Central memory CD8-positive, alpha-beta T cell (primary cell): ENCODE results near the gene EXT2.

ENCODE experiments used
- ATAC-seq: fragments of 150-1000 bp; cut with Tn5 transposase; replicated peaks from 2 replicates; pipeline ENCODE4 v1.10.0; 2022; ENCODE audit warnings: mild to moderate bottlenecking, moderate FRiP score, moderate number of reproducible peaks; ENCODE audit not compliant: poor library complexity, severe bottlenecking; ENCODE audit errors: extremely low read depth
- DNase-seq, 2 donors: peaks; one replicate each; pipeline ENCODE4 v3.0.0; 2021; ENCODE audit warnings: low spot score in 2 of 2
- H3K27ac Mint-ChIP-seq: one replicate; pipeline ENCODE4 v1.8.0; 2022; ENCODE audit warnings: low read depth, mild to moderate bottlenecking, moderate library complexity, mixed read lengths
- H3K27me3 Mint-ChIP-seq: one replicate; pipeline ENCODE4 v1.8.0; 2022; ENCODE audit warnings: mixed read lengths
- H3K36me3 Mint-ChIP-seq: one replicate; pipeline ENCODE4 v1.8.0; 2022; ENCODE audit warnings: mild to moderate bottlenecking, moderate library complexity, mixed read lengths; ENCODE audit not compliant: insufficient read depth
- H3K4me1 Mint-ChIP-seq: one replicate; pipeline ENCODE4 v1.8.0; 2022; ENCODE audit warnings: mixed read lengths
- H3K4me3 Mint-ChIP-seq: one replicate; pipeline ENCODE4 v1.8.0; 2022; ENCODE audit warnings: mild to moderate bottlenecking, moderate library complexity, mixed read lengths
- H3K9me3 Mint-ChIP-seq: one replicate; pipeline ENCODE4 v1.8.0; 2022; ENCODE audit warnings: mixed read lengths

EXT2 gene

GRCh38 chr11:44207292-44207691 lies 111.8 kb downstream of the EXT2 start:
- Mint-ChIP-seq H3K4me1 (no peaks in the 10 kb centered on the region), H3K27me3 (no peaks in the 10 kb centered on the region), H3K27ac (no peak overlapping the region), H3K36me3 (peaks cover 11% of the 10 kb centered on the region), H3K4me3 (no peak overlapping the region), H3K9me3 (peaks cover 6% of the 10 kb centered on the region)
- DNase-seq (no peak), ATAC-seq (no peak)

GRCh38 chr11:44208976-44209603 lies 113.6 kb downstream of the EXT2 start:
- no peak overlapping the region for H3K27ac Mint-ChIP-seq
- H3K36me3 Mint-ChIP-seq = peaks cover 9% of the 10 kb centered on the region
- no peaks in the 10 kb centered on the region for H3K27me3 Mint-ChIP-seq
- ATAC-seq = no peak
- no peaks in the 10 kb centered on the region for H3K4me1 Mint-ChIP-seq
- no peak overlapping the region for H3K4me3 Mint-ChIP-seq
- DNase-seq = no peak
- peaks cover 6% of the 10 kb centered on the region for H3K9me3 Mint-ChIP-seq

GRCh38 chr11:44212128-44212527 lies 116.7 kb downstream of the EXT2 start:
- no peak for ATAC-seq
- no peak for DNase-seq
- H3K36me3 Mint-ChIP-seq = peaks cover 11% of the 10 kb centered on the region
- H3K4me3 Mint-ChIP-seq = no peak overlapping the region
- no peaks in the 10 kb centered on the region for H3K4me1 Mint-ChIP-seq
- H3K27me3 Mint-ChIP-seq = no peaks in the 10 kb centered on the region
- no peak overlapping the region for H3K27ac Mint-ChIP-seq
- H3K9me3 Mint-ChIP-seq = peaks cover 6% of the 10 kb centered on the region

- no peaks in the 10 kb centered on the region for H3K27me3 Mint-ChIP-seq
- H3K4me1 Mint-ChIP-seq = no peaks in the 10 kb centered on the region
- no peak overlapping the region for H3K4me3 Mint-ChIP-seq
- H3K9me3 Mint-ChIP-seq = peaks cover 6% of the 10 kb centered on the region
- ATAC-seq (no peak), DNase-seq (no peak)
- H3K36me3 Mint-ChIP-seq = peaks cover 9% of the 10 kb centered on the region
- no peak overlapping the region for H3K27ac Mint-ChIP-seq
Observed at GRCh38 chr11:44213148-44213547, 117.7 kb downstream of the EXT2 start.

GRCh38 chr11:44217432-44217831 lies 122.0 kb downstream of the EXT2 start:
- Mint-ChIP-seq H3K27ac (no peak overlapping the region), H3K36me3 (peaks cover 9% of the 10 kb centered on the region)

GRCh38 chr11:44219830-44220796 lies 124.6 kb downstream of the EXT2 start:
- Mint-ChIP-seq H3K9me3 (no peaks in the 10 kb centered on the region), H3K36me3 (peaks cover 7% of the 10 kb centered on the region), H3K4me1 (peaks cover 5% of the 10 kb centered on the region), H3K27me3 (no peaks in the 10 kb centered on the region), H3K27ac (no peak overlapping the region), H3K4me3 (no peak overlapping the region)
- ATAC-seq (no peak), DNase-seq (no peak)

More at GRCh38 chr11:44217432-44217831, 122.0 kb downstream of the EXT2 start:
- ATAC-seq (no peak), DNase-seq (no peak)
- Mint-ChIP-seq H3K4me3 (no peak overlapping the region), H3K9me3 (no peaks in the 10 kb centered on the region), H3K4me1 (no peaks in the 10 kb centered on the region), H3K27me3 (no peaks in the 10 kb centered on the region)

- Mint-ChIP-seq H3K27ac (no peak overlapping the region), H3K27me3 (no peaks in the 10 kb centered on the region), H3K4me1 (peaks cover 7% of the 10 kb centered on the region), H3K36me3 (peaks cover 2% of the 10 kb centered on the region), H3K4me3 (no peak overlapping the region), H3K9me3 (no peaks in the 10 kb centered on the region)
- ATAC-seq = no peak
- no peak for DNase-seq
Observed at GRCh38 chr11:44221456-44221855, 126.0 kb downstream of the EXT2 start.

GRCh38 chr11:44221992-44222391 lies 126.5 kb downstream of the EXT2 start:
- H3K4me3 Mint-ChIP-seq = no peak overlapping the region
- no peak overlapping the region for H3K27ac Mint-ChIP-seq
- no peaks in the 10 kb centered on the region for H3K9me3 Mint-ChIP-seq
- no peak for ATAC-seq
- H3K4me1 Mint-ChIP-seq = peaks cover 11% of the 10 kb centered on the region
- no peaks in the 10 kb centered on the region for H3K27me3 Mint-ChIP-seq
- DNase-seq = no peak
- H3K36me3 Mint-ChIP-seq = no peaks in the 10 kb centered on the region

GRCh38 chr11:44223238-44223637 lies 127.8 kb downstream of the EXT2 start:
- no peaks in the 10 kb centered on the region for H3K36me3 Mint-ChIP-seq
- no peaks in the 10 kb centered on the region for H3K9me3 Mint-ChIP-seq
- no peak for DNase-seq
- ATAC-seq = no peak
- H3K27ac Mint-ChIP-seq = no peak overlapping the region
- H3K4me3 Mint-ChIP-seq = no peak overlapping the region
- peaks cover 17% of the 10 kb centered on the region for H3K4me1 Mint-ChIP-seq
- H3K27me3 Mint-ChIP-seq = no peaks in the 10 kb centered on the region

GRCh38 chr11:44224867-44225501 lies 129.5 kb downstream of the EXT2 start:
- ATAC-seq (no peak), DNase-seq (no peak)
- Mint-ChIP-seq H3K4me1 (peaks cover 17% of the 10 kb centered on the region), H3K4me3 (no peak overlapping the region), H3K36me3 (no peaks in the 10 kb centered on the region), H3K9me3 (no peaks in the 10 kb centered on the region), H3K27me3 (no peaks in the 10 kb centered on the region), H3K27ac (no peak overlapping the region)

- no peaks in the 10 kb centered on the region for H3K27me3 Mint-ChIP-seq
- H3K4me3 Mint-ChIP-seq = no peak overlapping the region
- no peak for ATAC-seq
- H3K27ac Mint-ChIP-seq = no peak overlapping the region
- H3K9me3 Mint-ChIP-seq = no peaks in the 10 kb centered on the region
- DNase-seq = no peak
- H3K4me1 Mint-ChIP-seq = peaks cover 17% of the 10 kb centered on the region
- H3K36me3 Mint-ChIP-seq = peaks cover 1% of the 10 kb centered on the region
Observed at GRCh38 chr11:44226490-44226889, 131.0 kb downstream of the EXT2 start.

- Mint-ChIP-seq H3K36me3 (peaks cover 1% of the 10 kb centered on the region), H3K9me3 (no peaks in the 10 kb centered on the region), H3K27ac (no peak overlapping the region), H3K4me1 (peaks cover 17% of the 10 kb centered on the region), H3K4me3 (no peak overlapping the region), H3K27me3 (no peaks in the 10 kb centered on the region)
- no peak for ATAC-seq
- no peak for DNase-seq
Observed at GRCh38 chr11:44226945-44227344, 131.5 kb downstream of the EXT2 start.
